ENCODE data around the gene TMEM236.

TMEM236 gene

DNA sequence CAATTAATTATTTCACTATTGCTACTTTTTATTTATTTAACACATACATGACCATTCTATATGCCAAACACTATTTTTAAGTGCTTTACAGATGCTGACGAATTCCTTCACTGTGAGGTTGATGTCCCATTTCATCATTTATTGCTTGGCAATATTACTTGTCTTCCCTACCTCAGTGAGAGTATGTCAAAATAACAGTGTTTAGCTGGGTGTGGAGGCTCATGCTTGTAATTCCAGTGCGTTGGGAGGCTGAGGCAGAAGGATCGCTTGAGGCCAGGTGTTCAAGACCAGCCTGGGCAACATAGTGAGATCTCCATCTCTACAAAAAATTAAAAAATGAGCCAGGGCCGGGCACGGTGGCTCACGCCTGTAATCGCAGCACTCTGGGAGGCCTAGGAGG, 37.4 kb downstream of the TMEM236 start:
- DNase-seq, result no peak

DNA sequence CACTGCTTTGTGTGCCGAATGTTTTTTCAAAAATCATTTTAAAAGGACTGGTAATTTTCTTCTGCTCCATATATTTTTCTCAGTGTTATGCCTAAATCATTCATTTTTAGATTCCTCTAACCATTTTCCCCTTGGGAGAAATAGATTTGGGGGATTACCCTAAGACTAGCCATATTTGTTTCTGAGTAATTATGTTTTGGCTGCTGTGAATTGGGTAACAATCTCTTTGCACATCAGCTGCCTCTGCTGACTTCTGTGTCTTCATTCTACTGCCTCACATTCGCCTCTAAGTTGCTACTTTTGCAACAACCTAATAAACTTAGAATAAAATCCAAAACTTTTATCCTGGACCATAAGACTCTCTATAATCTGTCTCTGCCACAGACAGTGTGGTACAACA, 38.6 kb downstream of the TMEM236 start:
- DNase-seq, result no peak

DNA sequence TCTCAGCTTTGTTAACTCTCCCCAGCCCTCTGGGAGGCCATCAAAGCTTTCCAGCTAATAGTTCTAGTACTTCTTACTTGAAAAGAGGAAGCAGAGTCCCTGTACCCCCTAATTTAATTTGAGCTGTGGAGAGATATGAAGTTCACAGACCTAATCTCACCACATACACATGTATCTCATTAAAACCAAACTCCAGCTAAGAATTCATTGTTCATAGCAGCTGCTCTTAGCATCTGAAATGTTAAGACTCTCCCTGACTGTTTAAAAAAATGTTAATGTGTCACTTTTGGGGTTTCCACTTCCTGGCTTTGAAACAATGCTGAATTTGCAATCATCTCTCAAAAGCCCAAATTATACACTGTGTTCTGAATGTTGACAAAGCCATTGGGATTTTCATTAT, 41.0 kb downstream of the TMEM236 start:
- DNase-seq, result no peak

DNA sequence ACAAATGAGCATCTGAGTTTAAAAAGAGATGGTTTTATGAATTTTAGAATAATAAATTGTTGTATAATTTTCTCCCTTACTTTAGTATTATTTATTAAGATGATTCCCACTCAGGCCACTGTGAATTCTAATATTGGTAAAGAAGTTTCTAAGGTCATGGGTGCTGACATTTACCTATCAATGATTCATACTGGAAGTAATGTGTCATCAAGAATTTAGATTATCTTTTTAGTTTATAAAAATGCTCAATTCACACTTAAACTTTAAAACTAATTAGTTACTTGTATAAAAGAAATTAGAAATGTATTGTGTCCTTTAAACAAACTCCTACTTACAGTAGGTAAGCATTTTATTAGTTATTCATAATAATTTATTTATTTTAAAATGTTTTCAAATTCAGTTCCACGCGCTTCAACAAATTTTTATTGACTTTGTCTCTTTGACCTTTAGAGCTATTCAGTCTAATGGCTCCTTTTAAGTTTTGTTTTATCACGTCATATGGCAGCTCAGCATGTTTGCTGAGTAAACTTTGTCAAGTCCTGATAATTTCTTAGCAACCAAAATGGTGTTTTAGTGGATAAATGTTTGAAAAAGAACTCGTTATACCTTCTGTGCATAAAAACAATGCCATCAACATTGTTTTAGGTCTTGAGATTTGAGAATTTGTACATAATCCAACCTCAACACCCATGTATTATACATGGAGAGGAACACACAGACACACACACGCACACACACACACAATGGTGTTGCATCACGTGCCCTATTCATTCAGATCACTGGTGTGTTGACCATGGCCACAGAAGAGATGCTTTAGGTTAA, 42.0 kb downstream of the TMEM236 start:
- no peak for DNase-seq

DNA sequence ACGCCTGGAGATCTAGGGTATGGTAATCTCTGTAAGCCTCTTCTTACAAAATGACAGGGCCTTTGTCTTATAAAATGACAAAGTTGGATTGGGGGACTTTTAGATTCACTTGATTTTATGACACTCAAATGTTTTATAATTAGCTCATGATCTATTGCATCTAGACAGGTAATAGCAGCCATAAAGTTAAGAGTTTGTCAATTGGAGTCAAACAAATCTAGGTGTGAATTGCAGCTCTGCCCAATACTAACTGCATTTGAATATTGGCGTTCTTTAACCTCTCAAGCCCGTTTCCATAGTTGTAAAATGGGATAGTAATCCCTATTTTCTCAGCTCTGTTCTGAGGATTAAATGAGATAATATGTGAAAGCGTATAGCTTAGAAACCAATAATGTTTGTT, 43.1 kb downstream of the TMEM236 start:
- DNase-seq, result no peak

DNA sequence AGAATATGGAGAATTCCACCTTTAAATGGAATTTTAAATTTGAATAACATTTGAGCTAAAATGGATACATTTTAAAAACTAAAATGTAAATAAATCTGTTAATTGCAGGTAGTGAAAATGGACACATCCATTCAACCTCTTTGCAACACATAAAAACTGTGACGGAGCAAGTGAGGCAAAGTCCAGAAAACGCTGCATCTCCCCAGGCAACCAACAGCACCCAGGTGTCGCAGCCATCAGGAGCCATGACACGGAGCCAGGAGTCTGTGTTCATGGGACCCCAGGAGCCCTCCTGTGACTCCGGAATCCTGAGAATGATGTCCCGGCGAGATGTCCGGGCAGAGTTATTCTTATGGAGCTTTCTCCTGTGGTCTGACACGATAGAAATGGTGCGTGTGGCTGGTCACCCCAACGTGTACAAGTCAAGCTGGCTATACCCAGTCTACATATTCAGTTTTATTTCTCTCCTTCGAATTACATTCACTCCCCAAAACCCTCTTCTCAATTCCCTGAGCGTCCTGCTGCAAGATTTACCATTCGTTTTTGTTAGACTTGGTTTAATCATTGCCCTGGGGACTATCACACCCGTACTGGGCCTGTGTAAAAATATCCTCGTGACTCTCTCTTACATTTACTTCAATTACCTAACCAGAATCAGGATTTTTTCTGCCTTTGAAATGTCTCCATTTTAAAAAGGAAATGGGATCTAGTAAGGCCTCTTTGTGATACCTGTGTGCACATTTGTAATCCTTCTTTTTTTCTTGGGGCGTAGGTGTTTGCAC, 44.0 kb downstream of the TMEM236 start:
- no peak for DNase-seq

DNA sequence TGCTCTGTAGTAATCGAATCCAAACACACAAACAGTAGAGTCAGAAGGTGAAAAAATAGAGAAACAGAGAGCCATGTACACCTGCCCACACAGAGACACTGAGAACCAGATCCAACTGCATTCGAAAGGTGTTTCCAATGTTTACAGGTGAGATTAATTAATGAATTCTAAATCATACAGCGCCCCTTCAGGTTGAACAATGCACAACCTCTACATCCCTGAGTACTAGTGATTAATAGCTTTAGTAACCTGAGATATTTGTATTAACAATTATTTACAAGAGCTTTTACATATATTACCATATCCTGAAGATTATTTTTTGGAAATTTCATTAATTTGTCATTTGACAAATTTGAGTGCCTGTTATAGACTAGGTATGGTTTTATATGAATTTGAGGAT, 49.5 kb downstream of the TMEM236 start:
- DNase-seq, result no peak

DNA sequence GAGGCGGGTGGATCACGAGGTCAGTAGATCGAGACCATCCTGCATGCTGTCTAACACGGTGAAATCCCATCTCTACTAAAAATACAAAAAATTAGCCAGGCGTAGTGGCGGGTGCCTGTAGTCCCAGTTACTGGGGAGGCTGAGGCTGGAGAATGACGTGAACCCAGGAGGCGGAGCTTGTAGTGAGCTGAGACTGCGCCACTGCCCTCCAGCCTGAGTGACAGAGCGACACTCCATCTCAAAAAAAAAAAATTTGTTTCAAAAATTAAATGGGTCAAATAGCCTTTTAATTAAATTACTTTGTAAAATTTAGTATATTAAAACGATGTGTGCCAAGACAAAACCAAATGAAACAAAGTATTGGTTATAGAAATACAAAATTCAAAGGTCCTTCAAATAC, 50.3 kb downstream of the TMEM236 start:
- no peak for DNase-seq

DNA sequence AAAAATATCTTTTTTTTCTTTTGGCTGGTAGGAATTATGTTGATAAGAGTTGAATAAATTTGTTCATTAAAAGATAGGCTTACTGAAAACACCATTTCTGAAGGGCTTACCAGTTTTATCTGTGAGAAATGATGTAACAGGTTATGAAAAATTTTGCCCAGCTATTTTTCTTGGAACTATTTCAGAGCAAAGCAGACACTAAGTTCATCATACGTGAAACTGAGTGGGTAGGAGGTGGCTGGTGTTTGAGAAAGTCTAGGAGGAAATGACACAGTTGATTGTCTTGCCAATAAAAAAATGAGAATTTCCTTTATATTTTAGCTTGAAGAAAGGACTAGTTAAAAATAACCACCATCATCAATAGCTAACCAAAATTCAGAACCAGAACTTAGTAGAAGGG, 51.0 kb downstream of the TMEM236 start:
- DNase-seq, result no peak

DNA sequence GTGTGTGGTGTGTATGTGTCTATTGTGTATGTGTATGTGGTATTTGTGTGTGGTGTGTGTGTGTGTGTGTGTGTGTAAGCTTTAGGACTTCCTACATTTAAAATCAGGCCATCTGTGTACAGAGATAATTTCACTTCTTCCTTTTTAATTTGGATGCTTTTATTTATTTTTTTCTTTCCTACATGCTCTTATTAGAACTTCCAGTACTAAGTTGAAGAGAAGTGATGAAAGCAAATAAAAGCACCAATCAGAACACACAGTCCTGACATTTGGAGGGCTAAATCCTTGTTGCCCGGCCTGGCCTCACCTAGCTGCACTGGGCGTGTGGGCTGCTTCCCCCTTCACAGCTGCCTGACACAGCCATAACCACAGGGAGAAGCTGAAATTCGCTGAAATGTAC, 53.3 kb downstream of the TMEM236 start:
- DNase-seq, result no peak

DNA sequence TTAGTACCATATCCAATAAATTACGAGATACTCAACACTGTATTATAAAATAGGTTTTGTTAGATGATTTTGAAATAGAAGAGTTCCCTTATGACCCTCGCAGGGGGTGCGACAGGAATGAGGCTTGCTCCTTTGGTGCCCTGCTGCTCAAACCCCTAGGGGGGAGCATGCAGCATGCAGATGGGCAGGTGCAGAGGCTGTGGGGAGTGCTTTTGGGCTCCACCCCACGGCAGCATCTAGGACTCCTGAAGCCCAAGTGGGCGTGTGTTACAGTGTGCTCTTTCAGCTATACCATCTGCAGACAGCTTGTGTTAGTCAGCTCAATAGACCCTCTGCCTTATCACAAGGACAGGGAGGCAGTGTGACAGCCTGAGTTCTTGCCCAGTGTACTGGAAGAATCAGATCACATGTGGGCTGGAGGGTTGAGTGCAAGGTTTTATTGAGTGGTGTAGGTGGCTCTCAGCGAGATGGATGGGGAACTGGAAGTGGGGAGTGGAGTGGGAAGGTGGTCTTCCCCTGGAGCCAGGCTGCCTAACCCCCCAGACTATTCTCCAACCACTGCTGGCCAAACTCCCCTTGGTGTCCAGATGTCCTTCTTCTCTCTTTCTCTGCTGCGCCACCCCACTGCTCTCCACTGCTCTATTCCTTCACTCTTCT, 54.0 kb downstream of the TMEM236 start:
- DNase-seq, result no peak

DNA sequence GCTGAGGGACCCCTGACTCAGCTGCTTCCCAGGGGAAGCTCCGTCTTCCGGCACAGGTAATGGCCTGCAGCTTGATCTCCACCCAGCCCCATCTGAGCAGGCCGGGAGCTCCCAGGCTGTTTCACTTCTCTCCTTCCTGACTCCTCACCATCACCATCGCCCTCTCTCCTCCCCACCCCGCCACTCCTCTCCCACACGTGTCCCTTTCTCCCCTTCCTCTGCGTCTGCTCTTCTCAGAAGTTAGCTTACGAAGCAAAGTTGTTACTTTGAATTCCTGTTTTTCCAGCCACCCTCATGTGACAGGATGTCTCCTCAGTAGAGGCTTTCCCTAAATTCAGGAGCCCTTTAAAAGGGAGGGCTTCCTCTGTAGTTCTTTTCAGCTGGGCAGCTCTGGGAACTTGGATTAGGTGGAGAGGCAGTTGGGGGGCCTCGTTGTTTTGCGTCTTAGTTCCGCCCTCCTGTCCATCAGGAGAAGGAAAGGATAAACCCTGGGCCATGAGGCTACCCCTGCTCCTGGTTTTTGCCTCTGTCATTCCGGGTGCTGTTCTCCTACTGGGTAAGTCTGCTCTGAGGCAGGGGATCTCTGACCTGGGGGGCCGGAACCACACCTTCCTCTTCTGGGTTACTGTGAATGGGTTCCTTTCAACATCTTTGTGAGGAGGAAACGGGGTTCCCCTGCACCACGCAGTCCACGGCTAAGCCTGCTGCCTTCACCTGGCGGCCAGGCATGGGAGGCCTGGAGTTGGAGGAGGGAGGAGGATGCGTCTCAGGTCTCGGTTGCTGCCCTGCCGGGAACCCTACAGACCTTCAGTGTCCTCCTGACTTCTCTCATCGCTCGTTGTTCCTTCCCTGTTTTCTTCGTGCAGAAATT, 57.2 kb downstream of the TMEM236 start, which contains the start of gene MRC1:
Gene MRC1 (plus strand): TSS at position 378 of the 871 bp plus-strand sequence. CDS start 118 bp downstream, at position 496.
- no peak for DNase-seq

DNA sequence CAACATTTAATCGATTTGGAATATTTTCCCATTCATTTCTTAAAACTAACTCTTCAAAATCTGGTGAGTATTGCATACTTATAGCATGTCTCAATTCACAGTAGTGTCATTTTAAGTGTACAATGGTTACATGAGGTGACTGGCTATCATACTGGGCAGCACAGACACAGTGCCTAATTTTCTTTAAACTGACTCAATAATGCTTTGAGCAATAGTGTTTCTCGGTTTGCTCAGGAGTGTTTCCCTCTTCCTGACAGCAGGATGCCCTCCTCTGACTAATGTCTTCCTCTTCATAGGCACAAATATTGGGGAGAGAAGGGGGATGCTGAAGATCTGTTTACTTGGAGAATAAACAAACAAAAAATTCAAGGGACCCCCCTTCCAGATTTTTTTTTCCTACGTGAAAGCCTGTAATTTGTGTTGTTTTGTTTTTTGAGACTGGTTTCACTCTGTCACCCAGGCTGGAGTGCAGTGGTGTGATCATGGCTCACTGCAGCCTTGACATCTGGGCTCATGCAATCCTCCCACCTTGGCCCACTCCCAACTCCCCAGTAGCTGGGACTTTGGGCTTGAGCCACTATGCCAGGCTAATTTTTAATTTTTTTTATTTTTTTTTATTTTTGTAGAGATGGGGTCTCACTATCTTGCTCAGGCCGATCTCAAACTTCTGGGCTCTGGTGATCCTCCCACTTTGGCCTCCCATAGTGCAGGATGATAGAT, 59.3 kb downstream of the TMEM236 start:
- DNase-seq, result no peak

DNA sequence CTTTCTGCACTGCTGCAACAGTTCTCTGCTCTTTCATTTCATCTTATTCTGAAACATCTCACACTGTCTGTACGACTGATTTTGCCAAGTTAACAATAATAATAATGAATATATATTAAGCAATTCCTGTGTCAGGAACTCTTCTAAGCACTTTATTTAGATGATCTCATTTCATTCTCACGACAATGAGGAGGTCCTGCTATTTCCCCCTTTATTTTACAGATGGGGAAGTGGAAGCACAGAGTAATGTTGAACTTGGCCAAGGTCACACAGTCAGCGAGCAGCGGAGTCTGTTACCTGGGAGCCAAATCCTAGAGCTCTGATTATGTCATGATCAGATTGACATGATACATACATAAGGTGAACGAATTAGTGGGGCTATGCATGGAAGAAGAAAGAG, 63.0 kb downstream of the TMEM236 start:
- no peak for DNase-seq

DNA sequence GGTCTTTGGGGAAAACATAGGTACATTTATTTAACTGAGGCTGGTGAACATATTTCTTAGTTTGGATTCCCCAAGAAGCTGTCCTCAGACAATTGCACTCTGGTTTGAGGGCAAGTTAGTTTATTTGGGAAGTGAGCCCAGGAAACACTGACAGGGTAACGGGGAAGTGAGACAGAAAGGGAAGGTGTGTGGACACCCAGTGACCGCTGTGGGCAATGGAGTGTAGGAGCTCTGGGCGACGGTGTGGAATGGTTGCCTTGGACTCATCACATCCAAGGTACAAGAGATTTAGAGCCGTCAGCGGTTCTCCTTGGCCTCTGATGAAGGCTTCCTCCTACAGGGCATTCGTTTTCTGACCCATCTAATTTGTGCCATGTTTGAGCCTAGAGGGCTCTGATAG, 64.2 kb downstream of the TMEM236 start:
- DNase-seq, result no peak

DNA sequence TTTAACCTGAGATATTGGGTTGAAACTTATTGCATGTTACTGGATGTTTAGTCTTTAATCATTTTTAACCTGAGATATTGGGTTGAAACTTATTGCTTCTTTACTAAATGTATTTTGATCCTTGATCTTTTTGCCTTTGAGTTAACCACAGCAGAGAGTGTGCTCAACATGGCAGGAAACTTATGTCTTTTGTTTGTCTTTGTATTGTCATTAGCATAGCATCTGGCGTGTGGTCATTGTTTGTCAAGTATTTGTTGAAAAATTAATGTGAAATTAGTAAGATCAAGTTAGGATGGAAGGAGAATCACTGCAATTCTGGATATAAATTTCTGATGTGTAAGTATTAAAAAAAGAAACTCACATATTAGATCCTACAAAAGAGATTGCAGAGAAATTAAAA, 65.3 kb downstream of the TMEM236 start:
- no peak for DNase-seq

DNA sequence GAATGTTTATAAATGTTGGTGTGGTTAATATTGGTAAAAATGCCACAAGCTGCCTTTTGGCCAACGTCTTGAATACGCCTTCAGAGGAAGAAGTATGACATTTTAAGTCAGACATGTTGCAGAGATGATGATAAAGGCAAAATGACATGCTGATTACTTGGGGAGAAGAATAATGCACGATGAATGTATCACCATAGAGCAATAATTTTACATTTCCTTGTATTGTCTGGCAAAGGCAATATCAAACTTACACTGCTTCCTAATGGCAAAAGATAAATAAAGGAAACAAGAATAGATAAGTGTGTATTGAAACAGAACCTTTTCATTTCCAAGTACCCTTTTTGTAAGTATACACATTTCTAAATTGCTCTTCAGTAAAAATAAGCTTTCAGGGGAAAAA, 65.8 kb downstream of the TMEM236 start:
- no peak for DNase-seq

DNA sequence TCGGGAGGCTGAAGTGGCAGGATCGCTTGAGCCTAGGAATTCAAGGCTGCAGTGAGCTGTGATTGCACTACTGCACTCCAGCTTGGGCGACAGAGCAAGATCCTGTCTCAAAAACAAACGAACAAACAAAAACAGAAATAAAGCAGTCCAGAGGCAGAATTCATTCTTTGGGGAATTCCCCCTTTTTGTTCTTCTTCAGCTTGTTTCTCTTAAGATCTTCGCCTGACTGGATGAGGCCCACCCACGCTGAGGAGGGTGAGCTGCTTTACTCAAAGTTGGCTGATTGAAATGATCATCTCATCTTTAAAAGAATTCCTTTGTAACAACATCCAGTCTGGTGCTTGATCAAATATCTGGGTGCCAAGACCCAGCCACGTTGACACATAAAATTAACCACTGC, 67.8 kb downstream of the TMEM236 start:
- no peak for DNase-seq

DNA sequence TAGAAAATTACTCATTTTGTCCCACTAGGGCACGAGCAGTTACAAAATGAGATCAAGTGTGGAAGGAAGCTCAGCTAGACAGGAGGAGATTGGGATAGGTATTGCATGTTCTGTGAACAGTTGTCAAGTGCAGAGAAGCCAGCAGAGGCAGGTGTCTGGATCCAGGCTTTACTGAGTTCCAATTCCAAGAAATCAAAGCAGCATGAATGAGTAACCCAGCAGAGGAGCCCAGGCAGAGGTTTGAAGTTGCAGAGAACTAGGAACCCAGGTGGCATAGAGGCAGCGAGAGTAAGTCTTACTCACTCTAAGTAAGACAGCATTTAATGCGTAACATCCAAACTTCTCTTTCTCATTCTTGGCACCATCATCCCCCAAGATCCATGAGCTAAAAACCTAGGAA, 68.9 kb downstream of the TMEM236 start:
- no peak for DNase-seq

DNA sequence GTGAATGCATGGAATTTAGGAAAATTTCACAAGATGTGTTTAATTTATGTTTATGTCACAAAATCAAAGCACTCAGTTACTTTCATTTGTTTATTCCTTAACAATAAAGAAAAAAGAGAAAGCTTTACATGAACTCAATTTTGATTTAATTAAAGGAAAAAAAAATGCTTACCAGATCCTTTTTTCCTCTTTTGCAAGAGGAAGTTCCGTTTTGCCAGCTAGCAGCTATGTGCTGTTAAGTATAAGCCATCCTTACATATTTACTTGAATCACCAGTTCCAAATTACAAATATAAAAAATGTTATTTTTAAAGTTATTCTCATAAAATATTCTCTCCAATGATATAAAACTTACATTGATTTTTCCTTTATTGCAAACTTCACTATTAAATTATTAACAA, 69.9 kb downstream of the TMEM236 start:
- DNase-seq, result no peak

DNA sequence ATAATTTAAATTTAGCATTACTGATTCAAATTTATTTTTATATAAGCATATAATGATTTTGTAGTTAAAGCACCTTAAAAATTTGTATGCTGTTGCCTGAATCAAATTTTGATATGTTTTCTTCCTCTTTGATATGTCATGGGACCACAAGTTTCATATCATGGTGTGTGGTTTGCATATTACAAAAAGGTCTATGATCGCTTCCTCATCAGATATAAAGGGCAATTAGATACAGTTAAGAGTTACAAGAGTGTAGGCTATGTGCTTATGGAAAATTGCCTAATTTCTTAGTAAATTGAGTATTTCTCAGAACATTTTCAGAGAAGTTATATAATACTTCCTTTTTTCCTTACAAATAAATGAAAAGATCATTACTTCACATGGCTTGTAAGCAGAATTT, 79.3 kb downstream of the TMEM236 start:
- no peak for DNase-seq

DNA sequence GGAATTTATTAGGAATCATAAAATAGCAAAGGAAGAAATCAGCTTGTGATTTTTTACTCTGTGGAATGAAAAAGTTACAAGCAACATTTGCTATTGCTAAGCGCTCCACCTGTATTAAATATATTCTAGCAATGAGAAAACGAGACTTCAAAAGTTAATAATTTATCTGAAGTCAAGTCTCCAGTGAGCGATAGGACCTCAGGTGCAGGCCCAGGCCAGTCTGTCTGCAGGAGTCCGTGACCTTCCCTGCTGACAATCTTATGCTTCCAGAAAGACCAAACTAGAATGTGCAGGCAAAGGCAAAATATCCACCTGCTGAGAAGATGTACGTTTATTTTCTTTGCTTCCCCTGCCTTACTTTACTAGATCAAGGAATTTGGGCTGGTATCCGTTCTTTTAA, 79.9 kb downstream of the TMEM236 start:
- no peak for DNase-seq

Measured in activated CD4-positive, alpha-beta T cell treated with anti-CD3 and anti-CD28 coated beads, Interleukin-2, amount 50 U/mL, for 1 hour (primary cell).